HG03521 (cell line): ENCODE measurements around the gene NIPAL1.
"Not testable (repeated sequence)": the region's sequence is repeated elsewhere in the genome, so short reads cannot be mapped to it uniquely, and the experiment has no call there.

Experiments used
- ATAC-seq: cut with Tn5 transposase; IDR thresholded peaks from one replicate; pipeline ENCODE4 v1.9.1; 2021; ENCODE audit warnings: mild to moderate bottlenecking, moderate library complexity; ENCODE audit not compliant: unreplicated experiment

The NIPAL1 gene

DNA sequence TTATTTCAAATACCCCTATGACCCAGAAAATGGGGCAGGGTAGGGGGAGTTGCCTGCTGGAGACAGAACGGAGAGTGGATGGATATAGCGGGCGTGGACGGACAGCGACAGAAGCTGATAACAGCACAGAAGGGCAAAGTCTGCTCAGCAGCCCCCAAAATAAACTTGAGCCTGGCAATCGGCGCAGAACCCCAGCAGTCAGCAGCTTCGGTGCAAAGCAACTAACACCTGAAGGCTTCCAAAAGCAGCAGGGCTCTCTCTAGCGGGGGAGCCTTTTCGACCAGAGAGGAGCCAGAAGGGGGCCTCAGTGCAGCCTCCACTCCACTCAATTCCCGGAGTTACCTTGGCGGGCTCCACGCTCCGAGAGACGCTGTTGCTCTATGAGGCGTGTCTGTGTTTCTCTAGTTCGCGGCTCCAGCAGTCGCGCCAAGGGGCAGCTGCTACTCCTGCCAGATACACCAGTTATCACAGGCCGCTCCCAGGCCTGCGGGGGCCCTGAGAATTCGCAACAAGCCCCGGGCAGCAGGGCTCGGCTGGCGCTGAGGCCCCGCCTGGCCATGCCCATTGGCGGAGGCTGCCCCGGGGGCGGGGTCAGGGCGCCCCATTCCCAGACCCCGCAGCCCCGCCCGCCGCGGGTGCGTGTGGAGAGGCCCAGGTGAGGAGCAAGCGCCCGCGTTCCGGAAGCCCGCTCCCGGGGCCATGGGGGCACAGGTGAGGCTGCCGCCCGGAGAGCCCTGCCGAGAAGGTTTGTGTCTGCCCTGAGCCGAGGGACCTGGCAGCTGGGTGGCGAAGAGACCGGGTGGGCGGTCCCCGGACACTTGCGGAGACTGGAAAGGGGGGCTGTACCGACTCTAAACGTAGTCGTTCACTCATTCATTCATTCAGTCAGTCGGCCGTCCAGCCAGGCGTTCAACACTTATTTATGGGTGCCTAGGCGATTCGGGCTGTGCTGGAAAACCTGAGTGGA lies at the start of gene NIPAL1, which contains the start of gene CNGA1:
NIPAL1 (plus strand) TSS at position 632 of the 967 bp plus-strand sequence; CDS start at position 700, 68 bp downstream.
CNGA1 (minus strand) TSS at position 541 of the 967 bp plus-strand sequence. CDS start 63,992 bp downstream, outside the sequence.
- ATAC-seq, result peak; percentile 79

DNA sequence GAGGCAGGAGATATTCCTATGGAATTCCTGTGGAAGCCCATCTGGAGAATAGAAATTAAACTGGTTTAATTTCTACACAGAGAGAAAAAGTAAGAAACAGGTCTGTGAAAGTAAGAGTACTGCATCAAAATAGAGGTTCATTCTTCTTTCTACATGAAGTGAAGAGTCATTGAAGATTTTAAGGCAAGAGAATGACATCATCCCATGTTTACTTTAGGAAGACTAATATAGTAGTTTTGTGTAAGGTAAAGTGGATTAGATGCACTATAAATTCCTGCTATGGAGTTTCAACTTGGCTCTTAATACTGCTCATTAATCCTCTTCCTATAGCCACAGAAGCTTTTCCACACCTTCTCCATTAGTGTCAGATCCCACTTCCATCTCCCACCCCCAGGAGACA lies 47.7 kb upstream of the NIPAL1 start:
- no peak for ATAC-seq

DNA sequence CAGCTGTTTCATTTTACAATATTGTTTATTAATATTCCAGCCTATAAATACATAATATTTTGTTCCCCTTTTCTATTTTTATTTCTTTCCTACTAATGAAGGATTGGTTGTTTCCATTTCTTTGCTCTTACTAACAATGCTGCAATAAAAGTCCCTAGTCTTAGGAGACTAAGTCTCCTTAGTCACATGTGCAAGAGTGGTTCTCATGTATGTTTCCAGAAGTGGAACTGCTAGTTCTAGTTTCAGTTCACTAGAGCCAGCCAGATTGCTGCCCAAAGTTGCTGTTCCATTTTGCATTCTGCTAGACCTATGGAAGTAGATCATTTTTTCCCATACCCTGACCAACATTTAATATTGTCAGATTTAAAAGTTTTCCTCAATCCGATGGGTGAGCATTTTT lies 44.4 kb upstream of the NIPAL1 start:
- ATAC-seq, result no peak

DNA sequence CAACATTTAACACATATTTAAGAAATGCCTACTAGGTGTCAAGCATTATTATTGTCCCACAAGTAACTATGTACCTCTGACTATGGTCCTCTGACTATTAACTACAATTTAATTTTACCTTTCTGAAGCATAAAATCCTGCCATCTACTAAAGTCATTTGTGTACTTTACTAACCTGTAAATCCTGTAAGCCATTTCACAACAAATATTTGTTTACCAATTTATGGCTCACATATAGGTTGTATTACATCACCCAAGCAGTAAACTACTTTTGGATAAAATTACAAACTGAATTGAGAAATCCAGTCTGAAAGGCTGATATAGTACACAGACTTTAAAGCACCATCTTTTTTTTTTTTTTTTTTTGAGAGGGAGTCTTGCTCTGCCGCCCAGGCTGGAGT lies 43.9 kb upstream of the NIPAL1 start:
- no peak for ATAC-seq

DNA sequence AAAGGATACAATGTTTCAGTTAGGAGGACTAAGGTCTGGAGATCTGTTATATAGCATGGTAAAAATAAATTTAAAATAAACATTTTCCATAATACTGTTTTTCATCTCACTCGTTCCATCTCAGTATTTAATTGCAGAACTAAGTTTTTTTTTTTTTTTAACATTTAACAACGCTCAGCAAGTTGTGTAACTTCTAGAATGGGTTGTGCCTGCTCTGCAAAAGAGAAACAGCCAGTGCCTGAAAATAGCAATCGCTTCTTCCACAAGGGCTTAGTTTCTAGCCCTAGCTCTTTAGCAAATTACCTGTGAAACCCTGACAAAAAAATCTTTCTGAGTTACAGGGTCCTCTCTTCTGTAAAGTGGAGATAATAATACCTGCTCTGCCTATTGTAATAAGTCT lies 42.0 kb upstream of the NIPAL1 start:
- ATAC-seq, result no peak

DNA sequence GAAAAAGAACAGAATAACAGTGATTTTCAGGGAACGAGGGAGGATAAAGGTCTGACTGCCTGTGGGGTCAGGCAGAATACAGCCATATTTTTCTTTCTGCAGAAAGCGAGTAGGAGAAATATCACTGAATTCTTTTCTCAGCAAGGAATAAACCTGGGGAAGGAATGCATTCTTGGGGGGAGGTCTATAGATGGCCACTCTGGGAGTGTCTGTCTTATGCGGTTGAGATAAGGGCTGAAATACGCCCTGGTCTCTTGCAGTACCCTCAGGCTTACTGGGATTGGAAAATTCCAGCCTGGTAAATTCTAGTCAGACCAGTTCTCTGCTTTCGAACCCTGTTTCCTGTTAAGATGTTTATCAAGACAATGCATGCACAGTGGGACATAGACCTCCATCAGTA lies 26.4 kb upstream of the NIPAL1 start:
- ATAC-seq, result no peak

DNA sequence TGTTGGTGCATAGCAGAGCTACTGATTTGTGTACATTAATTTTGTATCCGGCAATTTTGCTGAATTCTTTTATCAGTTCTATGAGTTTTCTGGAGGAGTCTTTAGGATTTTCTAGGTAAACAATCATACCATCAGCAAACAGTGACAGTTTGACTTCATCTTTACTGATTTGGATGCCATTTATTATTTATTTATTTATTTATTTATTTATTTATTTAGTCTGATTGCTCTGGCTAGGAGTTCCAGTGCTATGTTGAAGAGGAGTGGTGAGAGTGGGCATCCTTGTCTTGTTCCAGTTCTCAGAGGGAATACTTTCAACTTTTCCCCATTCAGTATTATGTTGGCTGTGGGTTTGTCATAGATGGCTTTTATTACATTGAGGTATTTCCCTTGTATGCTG lies 24.1 kb upstream of the NIPAL1 start:
- ATAC-seq, result not testable (repeated sequence)

DNA sequence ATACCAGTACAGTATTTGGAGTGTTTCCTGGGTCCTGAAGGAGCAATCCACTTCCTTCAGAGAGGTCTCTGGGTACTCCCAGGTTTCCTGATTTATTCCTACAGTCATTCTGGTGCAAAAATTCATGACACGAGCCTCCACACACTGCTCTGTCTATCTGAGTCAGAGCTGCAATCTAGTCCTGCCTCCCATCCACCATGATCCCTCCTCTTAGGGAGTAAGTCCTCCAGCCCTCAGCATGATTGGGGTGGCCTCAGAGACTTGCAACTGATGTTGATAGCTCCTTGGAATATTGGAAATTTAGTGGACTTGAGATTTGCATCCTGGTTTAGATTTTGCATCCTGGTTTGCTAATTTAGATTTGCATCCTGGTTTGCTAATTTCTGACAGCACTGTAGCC lies 20.6 kb upstream of the NIPAL1 start:
- ATAC-seq, result no peak

DNA sequence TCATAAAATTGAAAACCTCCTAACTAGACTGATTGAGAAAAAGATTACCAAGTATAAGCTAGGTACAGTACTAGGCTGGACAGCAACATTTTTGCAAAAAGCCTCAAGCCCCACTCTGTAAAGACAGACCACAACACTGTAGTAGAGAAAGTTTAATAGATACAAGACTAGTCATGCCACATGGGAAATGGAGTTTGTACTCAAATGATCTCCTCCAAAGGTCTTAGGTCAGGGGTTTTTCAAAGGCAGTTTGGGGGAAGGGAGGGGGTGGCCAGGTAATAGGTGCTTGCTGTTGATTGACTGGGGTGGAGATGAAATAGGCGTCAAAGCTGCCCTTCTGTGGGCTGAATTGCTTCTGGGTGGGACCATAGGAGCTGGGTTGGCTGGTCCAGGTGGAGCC lies 14.3 kb upstream of the NIPAL1 start:
- ATAC-seq, result no peak

DNA sequence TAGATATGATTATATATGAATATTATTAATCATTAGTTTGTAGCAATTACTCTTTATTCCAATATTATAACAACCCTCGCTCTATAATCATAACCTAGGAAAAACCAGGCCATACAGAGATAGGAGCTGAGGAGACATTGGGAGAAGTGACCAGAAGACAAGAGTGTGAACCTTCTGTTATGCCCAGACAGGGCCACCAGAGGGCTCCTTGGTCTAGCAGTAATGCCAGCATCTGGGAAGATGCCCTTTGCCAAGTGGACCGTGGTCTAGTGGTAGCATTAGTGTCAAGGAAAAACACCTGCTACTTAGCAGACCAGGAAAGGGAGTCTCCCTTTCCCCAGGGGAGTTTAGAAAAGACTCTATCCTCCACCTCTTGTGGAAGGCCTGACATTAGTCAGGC lies 13.0 kb upstream of the NIPAL1 start:
- not testable (repeated sequence) for ATAC-seq

DNA sequence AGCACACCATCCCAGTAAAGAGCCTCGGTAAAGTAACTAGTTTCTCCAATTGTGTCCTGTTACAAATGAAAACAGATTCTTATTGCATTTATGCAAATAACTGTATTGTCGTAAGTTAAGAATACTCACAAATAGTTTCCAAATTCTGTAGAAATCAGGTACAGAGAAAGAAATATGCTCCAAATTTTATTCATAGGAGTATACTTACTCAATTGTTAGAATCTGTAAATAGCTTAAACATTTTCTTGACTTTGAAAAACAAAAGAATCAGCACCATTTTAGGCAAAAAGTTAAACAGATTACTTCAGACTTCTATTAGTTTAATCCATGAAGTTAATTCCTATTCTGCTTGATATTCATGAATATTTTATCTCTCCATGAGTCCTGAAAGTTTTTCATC lies 10.8 kb upstream of the NIPAL1 start:
- no peak for ATAC-seq

DNA sequence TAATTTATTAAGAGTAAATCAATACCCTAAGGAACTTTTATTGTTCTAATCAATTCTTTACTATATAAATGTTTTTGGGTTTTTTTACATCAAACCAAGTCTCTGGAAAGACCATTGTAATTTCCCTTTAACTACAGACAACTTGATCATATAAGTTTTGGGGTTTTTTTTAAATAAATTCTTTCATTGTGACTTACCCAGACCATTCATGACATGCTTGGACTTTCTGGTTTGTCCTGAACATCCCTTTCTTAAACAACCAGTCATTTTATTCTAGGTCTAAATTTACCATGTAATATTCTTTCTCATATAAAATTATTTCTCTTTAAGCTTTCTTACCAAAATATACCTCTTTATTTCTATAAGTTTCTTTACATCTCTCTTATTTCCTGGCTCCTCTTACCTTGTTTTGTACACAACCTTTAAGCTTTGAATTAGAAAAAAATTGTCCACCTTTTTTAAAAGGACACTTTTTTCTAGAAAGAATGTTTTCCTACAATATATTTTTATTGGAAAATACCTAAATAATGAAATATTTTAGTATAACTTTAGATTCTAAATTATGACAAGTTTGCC lies 8.5 kb upstream of the NIPAL1 start:
- ATAC-seq, result no peak

DNA sequence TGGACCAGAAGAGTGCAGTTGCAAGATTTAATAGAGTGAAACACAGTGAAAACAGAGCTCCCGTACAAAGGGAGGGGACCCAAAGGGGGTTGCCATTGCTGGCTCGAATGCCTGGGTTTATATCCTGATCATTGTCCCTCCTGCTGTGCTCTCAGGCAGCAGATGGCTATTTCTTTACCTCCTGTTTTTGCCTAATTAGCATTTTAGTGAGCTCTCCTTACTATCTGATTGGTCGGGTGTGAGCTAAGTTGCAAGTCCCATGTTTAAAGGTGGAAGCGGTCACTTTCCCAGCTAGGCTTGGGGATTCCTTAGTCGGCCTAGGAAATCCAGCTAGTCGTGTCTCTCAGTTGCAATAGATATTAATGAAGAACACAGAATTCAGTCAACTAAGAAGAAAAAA lies 5.7 kb upstream of the NIPAL1 start:
- ATAC-seq, result not testable (repeated sequence)

DNA sequence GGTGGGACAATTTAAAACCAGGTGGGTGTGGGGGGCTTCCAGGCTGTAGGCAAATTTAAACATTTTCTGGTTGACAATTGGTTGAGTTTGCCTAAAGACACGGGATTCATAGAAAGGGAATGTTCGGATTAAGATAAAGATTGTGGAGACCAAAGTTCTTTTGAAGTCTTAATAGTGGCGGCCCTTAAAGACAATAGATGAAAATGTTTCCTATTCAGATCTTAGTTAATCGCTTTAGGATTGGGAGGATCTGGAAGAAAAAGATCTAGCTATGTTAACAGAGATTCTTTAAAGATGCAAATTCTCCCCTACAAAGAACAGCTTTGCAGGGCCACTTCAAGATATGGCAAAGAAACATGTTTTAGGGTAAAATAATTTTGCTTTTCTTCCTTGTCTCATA lies 4.8 kb upstream of the NIPAL1 start:
- ATAC-seq, result no peak

DNA sequence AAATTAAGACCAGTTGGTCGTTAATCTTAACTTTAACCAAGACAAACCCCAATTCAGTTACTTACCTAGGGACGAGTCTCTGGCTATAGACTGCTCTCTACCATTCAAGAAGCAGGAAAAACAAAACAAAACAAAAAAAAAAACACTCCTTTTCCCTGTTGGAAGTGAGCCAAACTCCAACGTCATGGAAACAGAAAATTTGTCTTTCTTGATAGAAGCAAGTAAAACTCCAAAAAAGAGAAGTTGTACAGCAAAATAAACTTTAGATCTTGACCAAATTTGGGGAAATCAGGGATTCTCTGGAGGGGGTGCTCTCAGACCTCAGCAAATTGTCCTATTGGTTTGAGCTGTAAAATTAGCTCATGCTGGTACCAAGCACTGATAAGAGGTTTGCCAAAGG lies 3.7 kb upstream of the NIPAL1 start:
- ATAC-seq, result no peak

DNA sequence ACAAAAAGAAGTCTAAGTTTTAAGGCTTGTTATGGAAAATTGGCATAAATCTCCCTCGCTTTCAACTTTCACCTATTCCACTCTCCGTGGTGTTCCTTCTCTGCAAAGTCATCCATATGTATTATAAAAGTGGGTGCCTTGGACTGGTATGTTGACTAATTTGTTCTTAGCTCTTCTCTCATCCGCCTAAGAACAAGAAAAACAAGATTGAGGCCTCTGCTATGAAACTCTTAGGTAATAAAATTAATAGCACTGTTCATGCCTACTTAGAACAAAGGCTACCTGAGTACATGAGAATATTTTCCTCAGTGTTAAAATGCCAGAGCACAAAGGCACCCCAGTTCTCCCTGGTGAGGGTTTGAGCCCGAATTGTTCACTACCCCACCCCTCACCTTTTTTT lies 1.4 kb upstream of the NIPAL1 start:
- no peak for ATAC-seq

DNA sequence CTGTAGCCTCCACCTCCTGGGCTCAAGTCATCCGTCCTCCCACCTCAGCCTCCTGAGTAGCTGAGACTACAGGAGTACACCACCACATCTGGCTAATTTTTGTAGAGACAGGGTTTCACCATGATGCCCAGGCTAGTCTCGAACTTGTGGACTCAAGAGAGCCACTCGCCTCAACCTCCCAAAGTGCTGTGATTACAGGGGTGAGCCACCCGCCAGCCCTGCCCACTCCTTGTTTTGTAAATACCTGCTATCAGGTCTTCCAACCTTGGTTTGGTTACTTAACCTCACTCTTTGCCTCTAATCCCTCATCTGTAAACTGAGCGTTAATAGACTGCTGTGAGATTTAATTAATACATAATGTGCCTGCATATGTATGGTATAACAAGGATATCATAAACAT lies 894 bp upstream of the NIPAL1 start:
- ATAC-seq, result no peak

DNA sequence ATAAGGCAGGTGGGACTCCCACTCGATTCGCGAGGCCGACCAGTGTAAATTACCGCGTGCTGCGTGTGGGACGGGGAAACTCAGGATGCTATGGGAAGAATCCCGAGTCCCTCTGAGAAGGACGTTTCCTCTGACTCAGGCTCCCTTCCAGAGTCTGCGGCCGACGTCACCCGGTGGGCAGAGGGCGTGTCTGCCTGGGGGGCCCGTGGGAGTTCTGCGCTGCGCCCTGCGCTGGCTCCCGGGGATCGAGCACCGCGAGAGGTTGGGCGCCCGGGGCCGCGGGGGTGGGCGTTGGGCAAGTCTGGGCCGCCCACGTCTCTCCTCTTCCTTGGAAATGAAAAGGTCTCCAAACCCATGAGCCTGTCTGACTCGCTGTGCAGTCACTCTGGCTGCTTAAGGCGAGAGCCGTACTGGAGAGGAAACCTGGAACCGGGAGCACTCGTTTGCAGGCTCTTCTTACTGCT lies 568 bp downstream of the NIPAL1 start:
- no peak for ATAC-seq

DNA sequence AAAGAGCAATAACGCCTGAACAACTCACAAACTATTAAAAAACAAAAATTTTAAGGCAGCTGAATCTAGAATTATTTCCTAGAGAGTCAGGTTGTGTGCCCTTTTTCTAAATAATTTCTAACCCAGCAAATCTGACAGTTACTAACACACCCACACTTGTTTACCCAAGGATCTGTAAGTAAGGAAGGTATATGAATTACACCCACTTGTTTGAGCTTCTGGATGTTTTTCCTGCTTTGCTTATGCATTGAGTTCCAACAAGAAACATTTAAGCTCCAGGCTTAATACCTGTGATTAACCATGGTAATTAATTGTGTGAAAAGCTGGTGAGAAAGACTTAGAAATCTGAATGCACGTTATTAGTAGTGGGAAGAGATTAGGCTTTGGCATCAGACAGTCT lies 1.5 kb downstream of the NIPAL1 start:
- no peak for ATAC-seq

DNA sequence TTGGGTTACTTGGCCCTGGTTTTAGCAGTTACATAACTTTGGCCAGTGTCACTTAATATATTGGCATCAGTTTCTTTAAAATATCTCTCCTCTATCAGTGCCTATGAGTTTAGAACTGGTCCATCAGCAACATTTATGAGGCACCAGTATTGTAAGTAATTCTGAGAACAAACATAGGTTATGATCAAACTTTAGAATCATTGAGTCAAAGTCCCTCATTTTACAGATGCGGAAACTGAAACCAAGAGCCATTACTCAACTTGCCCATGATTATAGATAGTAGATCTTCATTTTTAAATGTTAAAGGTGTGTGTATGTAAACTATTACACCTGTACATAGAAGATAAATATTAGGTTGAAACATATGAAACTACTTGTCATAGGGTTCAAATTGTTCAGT lies 4.5 kb downstream of the NIPAL1 start:
- ATAC-seq, result no peak

DNA sequence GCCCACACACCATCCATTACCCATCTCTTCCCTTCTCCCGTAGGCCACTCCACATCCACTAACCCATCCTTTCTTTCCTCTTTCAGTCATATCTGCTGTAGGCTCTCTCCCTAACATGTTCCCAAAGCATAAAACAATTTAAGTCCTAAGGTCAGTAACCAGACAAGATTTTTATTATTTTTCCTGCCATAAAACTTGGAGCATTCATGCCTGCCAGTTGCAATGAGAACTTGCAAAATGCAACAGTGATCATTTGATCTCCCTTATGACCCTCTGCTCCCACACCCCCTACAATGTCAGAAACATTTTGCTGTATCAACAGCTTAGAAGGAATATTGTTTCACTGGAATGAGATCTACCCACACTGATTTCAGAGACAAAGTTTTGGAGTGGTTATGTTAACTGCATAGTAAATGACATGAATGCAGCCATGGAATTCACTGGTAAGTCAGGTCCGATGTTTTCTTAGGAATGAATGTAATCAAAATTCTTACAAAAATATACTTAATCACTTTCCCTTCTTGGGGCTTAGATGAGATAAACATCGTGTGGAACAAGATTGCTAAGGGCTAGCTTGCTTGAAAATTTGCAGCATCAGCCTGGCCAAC lies 5.7 kb downstream of the NIPAL1 start:
- no peak for ATAC-seq

DNA sequence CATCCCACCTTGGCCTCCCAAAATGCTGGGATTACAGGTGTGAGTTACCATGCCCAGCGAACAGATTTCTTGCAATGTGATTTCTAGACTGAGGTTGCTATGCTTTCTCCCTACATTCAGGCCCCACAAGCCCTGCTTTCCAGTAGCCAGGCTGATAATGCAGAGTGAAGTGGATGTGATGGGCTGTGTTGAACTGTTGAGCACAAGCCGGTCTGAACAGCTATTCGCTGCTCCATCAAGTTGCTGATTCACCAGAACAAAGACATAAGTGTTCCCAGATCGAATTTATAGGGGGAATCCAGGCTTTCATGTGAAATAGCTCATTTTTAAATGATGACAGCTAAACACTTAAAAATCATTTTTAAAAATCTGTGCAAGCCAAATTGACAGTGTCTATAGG lies 8.0 kb downstream of the NIPAL1 start:
- no peak for ATAC-seq
